HG02943 (cell line): ENCODE measurements around the gene ADAMTSL3.

ENCODE experiments used
- ATAC-seq: cut with Tn5 transposase; IDR thresholded peaks from one replicate; pipeline ENCODE4 v1.9.1; 2021; ENCODE audit warnings: mild to moderate bottlenecking, low read depth, moderate library complexity; ENCODE audit not compliant: unreplicated experiment

ADAMTSL3 gene

GRCh38 chr15:83858820-83859505 is 205.0 kb downstream of the ADAMTSL3 start:
- no peak for ATAC-seq

DNA sequence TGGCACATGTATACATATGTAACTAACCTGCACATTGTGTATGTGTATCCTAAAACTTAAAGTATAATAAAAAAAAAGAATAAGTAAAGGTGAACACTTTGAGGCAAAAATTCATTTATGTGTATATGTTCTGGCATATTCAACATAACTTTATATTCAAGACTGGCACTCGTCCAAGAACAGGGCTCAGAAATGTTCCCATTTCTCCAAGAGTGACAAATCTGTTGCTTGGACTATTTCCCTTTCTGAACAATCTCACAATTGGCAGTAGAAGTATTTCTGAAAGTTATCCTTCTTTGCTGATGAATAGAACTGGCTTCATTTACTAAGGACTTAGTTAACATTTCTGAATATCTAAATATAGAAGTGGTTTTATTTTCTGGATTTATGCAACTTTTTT is 212.8 kb downstream of the ADAMTSL3 start:
- ATAC-seq: no peak

GRCh38 chr15:83869341-83869740 is 215.4 kb downstream of the ADAMTSL3 start:
- no peak for ATAC-seq

- no peak for ATAC-seq
Observed at GRCh38 chr15:83871808-83872559, 218.1 kb downstream of the ADAMTSL3 start.

- ATAC-seq: no peak
Observed at GRCh38 chr15:83873966-83874365, 220.0 kb downstream of the ADAMTSL3 start.

DNA sequence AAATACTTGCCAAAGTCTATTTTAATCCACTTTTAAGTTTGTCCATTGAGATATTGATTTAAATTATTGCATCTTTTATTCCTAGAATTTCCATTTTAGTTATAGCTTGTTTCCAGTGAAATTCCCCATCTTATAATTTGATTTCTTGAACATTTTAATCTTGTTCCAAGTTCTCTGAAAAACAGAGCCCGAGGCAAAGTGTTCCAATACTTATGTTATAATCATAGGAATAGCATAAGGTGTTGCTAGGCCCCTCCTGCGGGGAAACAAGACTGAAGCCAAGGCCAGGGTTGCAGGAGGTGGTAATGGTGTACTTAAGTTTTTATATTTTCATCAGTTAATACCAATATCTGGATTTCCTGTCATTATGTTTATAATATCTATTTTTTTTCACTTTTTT is 226.6 kb downstream of the ADAMTSL3 start:
- no peak for ATAC-seq

DNA sequence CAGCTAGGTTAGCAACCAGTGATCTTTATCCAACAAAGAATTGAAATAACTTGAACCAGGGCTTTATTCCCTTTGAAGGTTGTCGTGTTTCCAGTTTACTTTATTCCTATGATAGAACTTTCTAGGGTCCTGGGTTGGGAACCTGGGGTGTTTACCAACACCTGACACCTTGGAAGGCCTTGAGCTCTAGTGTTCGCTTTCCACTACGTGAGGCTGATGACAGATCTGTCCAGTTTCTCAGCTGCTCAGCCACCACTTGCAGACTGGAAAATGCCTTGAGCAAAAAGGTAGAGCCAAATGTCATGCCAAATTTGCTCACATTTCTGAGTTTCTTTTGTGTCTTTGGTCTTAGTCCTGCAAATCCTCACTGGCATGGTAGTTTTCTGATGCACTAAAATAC is 227.2 kb downstream of the ADAMTSL3 start:
- ATAC-seq: no peak

DNA sequence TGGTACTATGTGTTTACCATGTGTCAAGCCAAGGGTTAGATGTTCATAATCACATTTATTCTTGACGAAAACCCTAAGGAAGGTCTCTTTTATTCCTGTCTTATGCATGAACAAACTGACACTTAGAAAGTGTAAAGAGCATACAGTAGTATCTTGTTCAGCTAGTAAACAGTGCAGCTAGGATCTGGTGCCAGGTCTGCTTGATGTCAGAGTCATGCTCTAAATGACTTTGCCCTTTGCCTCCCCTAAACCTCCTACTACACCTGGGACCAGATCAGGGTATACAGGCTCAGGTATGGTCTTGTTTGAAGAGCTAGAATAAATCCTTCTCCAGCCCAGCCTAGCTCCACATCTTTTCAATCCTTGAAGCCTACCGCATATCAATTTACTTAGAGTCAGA is 232.4 kb downstream of the ADAMTSL3 start:
- ATAC-seq: no peak

DNA sequence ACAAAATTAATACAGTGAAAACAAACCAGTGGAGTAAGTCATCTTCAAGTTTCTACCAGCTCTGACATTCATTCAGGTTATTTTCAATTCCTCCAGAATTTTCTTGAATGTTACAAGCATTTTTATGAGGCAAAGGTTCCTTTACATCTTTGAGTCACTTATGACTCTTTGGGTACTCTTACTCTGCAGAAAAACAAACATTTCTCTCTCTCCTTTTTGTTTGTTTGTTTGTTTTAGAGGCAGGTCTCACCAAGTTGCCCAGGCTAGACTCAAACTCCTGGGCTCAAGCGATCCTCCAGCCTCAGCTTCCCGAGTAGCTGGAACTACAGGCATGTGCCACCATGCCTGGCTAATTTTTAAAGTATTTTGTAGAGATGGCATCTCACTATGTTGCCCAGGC is 233.5 kb downstream of the ADAMTSL3 start:
- no peak for ATAC-seq

- no peak for ATAC-seq
Observed at GRCh38 chr15:83887961-83888360, 234.0 kb downstream of the ADAMTSL3 start.

- ATAC-seq: no peak
Observed at GRCh38 chr15:83889995-83890394, 236.1 kb downstream of the ADAMTSL3 start.

DNA sequence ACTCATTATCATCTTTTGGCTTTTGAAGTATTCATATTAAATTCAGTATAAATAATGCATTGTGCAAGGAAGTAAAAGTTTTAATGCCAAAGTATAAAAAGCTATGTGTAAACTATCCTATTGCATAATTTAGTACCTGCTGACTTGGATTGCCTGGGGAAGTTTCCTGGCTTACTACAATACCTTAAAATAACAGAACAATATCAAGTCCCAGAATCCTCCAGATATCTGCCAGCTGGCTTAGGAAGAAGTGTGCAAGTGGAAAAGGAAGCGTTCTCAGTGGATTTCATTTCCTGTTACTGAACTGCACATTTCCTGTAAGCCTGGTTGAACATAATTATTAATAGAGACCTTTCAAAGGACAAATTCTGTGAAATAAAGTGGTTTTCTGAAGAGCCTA is 236.7 kb downstream of the ADAMTSL3 start:
- ATAC-seq: no peak

GRCh38 chr15:83892498-83892897 is 238.6 kb downstream of the ADAMTSL3 start:
- no peak for ATAC-seq

GRCh38 chr15:83893308-83893707 is 239.4 kb downstream of the ADAMTSL3 start:
- no peak for ATAC-seq

- ATAC-seq: no peak
Observed at GRCh38 chr15:83897037-83897436, 243.1 kb downstream of the ADAMTSL3 start.

- ATAC-seq: no peak
Observed at GRCh38 chr15:83898361-83898760, 244.4 kb downstream of the ADAMTSL3 start.

DNA sequence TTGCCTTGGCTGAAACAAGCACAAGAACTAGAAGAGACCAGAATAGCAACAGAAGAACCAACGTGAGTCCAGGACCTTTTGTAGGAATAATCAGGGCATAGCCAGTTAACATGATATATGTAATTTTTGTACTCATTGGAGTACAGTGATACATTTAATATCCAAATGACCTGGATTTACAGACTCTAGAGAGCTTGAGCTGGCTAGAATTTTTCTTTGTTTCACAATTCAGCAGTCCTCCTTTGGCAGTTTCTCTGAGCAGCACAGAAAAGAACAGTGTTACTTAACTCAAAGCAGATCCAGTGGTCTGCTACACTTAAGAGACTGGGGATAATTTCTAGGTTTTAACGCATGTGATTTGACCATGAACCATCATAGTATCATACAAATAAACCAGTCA is 245.7 kb downstream of the ADAMTSL3 start:
- no peak for ATAC-seq

- no peak for ATAC-seq
Observed at GRCh38 chr15:83904107-83905040, 250.5 kb downstream of the ADAMTSL3 start.

DNA sequence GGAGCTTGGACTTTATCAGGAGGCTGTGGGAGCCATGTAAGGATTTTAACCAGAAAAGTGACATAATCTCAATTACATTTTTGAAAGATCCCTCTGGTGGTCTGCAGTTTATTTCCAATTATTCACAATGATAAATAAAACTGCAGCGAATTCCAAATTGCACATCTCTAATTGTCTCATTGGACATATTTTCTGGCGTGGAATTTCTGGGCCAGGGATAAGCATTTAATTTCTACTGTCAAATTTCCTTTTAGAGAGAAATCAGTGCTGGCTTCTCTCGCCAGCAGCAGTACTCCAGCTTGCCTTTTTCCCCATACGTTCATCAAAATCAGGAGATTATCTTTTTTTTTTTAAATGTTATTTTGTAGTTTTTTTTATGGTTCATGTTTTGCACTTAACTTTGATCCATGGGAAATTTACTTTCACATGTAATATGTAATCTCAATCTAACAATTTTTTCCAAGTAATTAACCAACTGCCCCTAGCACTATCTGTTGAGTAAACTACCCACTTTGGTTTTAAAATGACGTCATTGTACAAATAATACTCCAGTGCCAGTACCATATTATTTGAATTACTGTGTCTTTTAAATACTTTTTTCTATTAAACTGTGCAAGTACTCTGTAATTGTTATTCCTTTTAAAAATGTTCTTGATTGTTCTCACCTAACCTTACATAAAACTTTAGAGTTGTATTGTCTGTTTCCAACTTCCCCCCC is 251.8 kb downstream of the ADAMTSL3 start:
- no peak for ATAC-seq

- ATAC-seq: no peak
Observed at GRCh38 chr15:83911345-83911744, 257.4 kb downstream of the ADAMTSL3 start.
